GM19452 (cell line): Measurements from ENCODE around the gene HPGDS.
A peak's percentile ranks its signal among the peaks of the same experiment; 100 is the strongest.
"Not testable (repeated sequence)": the region's sequence is repeated elsewhere in the genome, so short reads cannot be mapped to it uniquely, and the experiment has no call there.

ENCODE experiments used
- ATAC-seq: cut with Tn5 transposase; IDR thresholded peaks from one replicate; pipeline ENCODE4 v1.9.1; 2021; ENCODE audit not compliant: unreplicated experiment

Gene HPGDS

DNA sequence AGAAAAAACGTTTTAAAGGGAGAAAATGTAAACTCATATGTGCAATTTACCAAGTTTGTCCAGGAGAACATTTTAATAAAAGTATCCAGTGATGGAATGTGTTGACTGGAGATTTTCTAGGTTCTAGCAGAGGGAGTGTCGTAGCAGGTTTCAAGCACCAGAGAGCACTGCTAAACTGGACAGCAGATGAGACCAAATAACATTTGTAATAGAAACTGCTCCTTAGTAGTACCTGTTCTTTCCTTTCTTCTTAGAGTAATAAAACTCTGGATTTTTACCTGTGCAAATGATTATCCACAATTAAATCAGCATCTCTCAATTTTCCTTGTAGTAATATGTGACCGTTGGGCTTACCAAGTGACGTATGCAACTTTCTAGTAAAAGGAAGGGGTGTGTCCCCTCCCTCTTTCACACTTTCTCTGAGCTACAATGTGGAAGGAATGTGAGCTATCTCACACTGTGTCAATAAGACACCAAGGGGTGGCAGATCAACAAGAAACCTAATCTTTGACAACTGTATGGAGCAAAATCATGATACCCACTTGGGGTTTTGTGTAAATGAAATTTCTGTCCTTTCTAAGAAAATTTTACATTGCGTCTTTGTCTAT lies 9.5 kb downstream of the HPGDS start:
- no peak for ATAC-seq

DNA sequence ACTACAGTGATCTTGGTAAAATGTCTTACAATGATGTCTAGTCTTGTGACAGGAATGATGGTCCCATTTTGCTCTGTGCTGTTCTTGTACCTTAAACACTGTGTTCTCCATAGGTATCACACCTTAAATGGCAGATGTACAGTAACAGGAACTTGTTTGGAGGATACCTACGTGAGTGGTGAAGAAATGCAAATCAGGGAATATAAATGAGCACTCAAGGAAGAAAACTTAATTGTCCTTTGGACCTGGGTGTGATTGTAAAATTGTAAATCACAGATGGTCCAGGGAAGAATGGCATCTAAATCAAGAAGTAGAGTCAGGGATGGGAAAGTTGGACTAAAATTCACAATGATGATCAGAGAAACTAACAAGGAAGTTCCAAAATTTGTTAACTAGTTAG lies 12.7 kb downstream of the HPGDS start:
- ATAC-seq, result no peak

DNA sequence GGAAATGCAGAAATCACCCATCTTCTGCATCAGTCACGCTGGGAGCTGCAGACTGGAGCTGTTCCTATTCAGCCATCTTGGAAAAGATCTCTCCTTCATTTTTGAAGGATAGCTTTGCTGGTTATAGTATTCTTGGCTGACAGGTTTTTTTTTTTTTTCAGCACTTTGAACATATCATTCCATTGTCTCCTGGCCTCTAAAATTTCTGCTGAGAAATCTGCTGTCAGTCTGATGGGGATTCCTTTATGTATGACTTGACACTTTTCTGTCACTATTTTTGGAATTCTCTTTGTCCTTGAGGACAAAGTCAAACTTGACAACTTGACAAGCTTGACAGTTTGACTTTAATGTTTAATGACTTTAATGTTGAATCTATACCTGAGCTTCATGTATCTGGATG lies 16.8 kb downstream of the HPGDS start:
- no peak for ATAC-seq

DNA sequence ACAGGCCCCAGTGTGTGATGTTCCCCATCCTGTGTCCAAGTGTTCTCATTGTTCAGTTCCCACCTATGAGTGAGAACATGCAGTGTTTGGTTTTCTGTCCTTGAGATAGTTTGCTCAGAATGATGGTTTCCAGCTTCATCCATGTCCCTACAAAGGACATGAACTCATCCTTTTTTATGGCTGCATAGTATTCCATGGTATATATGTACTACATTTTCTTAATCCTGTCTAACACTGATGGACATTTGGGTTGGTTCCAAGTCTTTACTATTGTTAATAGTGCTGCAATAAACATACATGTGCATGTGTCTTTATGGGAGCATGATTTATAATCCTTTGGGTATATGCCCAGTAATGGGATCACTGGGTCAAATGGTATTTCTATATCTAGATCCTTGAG lies 22.7 kb downstream of the HPGDS start:
- not testable (repeated sequence) for ATAC-seq

DNA sequence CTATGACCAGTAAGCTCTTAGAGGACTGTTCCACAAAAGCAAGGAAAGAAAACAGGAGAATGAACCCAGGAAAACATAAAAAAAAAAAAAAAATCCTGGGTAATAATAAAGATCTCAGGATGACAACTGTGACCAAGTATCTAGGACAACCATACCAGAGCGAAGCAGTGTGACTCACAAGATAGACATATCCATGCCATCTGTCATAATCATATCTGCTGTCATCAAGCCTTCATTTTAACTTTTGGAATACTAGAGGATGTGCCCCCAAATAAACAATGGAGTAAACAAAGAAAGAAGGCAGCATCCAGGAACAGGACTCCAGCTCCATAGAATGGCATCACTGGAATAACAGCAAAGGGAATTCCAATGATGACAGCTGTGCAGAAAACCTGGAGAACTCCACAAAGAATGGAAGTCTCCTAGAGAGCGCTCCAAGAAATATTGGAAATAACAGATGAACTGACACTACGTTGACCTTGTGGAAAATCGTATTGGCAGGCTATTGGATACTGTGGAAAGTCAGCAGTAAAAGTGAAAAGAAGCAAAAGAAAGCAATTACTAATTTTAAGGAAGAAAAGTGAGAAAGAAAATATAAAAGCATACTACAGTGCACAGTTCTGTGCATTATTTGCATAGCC lies 35.3 kb downstream of the HPGDS start:
- ATAC-seq, result no peak

DNA sequence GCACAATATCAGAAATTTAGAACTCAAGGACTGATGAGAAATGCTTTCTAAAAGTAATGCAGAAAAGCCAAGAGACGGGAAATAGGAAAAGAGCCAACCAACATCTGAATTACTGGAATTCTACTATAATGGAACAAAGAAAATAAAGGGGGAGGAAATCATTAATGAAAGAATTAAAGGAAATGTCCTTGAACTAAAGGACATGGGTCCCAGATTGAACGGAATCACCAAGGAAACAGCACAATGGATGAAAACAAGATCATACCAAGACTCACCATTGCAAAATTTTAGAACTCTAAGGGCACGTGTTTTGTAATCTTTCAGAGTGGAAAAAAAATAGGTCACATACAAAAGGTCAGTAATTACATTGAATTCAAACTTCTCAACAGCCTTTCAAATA lies 35.9 kb downstream of the HPGDS start:
- no peak for ATAC-seq

DNA sequence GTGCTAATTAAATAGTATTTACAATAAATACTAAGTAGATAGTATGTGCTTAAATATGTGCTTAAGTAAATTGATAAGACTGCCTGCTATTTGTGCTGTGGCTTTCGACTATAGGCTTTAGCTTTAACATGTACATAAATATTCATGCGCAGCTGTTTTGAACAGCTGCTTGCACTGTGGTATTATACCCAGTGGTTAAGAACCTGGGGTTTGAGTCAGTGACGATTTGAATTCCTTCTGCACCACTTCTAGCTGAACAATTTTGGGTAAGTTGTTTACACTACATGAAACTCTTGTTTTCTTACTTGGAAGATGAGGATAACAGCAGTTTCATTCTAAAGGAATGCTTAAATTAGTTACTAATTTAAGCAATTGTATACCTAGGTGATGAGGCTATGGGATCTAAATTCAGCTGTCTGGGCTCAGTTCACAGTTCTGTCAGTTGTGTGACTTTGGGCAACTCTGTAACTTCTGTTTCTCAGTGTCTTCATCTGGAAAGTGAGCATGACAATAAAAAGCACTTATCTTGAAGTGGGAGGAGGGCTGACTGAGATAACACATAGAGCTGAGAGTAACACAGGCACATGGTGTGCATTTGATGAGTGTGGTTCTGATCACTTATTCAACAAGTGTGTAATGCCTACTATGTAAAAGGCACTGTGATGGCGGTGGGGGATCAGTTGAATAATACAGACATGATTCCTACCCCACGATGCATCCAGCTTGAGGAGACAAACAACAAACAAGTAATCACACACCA lies 37.0 kb downstream of the HPGDS start:
- ATAC-seq, result no peak

DNA sequence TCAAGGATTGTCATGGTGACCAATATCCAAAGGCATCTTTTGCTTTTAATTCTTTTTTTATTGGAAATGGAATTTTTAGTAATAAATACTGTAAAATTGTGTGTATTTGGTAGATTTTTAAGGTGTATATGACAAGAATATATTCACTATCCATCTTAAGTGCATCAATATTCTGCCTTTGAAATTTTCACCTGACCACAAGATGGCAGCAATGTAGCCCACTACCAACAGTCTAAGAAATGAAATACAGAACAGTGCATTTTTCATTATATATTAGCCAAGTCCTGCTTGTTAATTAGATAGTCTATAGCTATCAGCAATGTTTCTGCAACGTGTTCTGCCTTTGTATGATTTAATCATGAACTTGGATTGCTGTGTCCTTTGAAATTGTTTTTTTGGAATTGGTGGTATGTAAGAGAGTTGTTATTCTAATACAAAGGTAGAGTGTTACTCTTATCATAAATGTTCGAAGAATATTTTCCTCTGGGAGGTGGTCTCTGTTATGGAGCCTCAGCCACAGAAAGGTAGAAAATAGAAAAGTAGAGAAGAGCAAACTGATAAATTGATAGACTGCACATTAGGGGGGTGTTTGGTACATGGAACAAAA lies 38.2 kb downstream of the HPGDS start:
- ATAC-seq, result no peak

DNA sequence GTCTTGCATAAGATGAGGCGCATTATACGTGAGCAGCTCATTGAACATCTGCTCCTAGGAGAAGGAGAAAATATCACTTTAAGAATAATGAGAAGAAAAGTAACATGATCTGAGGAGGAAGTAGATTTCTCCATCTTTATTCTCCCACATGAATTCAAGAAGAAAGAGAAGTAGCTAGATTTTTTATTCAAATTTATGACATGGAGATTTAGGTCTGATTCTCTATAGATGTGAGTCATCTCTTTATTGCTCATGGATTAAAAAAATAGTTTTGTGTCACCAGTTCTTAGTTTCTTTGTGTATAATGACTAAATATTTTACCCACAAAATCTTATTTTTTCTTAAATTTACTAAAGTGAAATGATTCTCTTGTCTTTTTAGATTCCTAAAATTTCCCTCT lies 40.4 kb downstream of the HPGDS start:
- ATAC-seq, result no peak

DNA sequence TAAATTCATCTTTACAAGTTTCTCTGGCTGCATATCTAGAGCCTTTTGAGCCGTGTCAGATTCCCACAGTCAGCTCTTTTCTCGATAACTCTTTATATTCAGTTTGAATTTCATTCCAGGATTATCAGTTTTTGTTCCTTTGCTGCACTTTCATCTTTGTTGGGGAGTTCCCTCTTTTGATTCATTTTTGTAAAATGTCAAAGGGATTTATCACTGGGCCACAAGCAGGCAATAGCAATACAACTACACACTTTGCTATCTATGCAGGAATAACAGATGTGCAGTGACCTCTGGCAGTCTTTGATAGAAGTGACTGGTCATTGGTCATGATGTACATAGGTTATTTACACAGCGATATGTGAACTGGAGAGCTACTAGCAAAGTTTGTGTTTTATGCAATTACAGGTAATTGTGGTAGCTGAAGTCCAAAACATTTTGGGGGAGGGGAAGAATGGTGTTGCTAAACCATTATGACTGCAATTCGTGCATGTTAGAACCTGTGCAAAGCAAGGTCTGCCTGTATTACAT lies 43.8 kb downstream of the HPGDS start:
- ATAC-seq, result no peak

DNA sequence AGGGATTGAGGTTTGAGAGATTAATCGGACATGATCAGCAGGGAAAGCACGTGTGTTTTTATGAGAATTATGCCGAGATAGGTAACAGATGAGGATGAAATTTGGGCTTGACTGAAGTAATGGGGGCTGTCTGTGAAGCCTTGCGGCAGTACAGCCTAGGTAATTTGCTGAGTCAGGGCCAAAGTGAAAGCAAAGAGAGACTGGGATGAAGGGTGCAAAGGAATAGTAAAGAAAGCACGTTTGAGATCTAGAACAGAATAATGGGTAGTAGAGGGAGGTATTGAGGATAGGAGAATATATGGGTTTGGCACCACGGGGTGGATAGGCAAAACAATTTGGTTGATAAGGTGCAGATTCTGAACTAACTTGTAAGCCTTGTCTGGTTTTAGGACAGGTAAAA lies 47.2 kb downstream of the HPGDS start:
- ATAC-seq, result not testable (repeated sequence)

DNA sequence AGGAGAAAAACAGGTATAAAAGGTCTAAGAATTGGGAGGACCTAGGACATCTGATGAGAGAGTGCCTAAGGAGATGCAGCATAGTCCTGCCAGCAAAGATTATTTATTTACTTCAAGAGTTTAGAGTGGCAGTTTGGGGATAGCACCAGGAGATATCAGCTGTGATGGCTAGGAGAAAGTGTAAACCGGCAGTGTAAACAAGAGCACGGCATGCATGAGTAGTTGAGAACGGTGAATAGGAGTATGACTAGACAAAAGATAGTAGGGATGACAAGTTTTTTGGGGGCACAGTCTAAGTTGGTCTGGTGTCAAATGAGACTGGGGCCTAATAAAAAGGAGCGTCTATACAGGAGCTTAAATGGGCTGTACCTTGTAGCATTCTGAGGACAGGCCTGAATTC lies 48.7 kb downstream of the HPGDS start:
- ATAC-seq, result not testable (repeated sequence)

DNA sequence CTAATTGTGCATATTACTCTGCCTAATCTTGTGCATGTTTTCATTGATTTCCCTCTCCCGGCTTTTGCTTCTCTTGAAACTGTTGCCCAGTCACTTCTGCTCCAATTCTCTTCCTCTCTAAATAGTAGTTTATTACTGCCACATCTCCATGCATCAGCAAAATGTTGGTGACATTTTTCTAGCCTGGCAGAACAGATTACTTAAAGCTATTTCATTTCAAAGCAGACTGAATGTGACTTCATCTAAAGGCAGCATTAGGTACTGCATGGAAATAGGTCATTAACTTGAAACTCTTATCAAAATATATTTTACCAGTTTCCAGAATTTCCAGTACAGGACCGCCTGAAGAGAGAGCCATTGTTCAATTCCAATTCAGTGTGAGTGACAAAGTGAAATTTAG lies 52.4 kb downstream of the HPGDS start:
- ATAC-seq, result no peak

DNA sequence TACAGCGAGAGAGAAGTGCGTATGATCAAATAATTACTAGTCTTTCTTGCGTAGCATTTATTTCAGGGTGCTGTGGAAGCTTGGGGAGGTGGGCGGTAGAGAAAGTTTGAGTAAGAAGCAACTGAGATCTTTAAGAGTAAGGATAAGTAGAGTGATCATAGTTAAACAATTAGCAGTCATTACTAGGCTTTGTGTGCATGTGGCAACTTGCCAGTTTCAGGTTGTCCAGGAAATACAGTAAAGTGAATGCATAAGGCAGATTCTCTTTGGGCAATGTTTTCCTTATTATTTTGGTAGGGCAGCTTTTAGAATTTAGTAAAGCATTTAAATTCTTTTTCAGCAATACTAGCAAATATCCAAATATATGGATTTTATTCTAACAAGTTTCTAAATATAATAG lies 57.0 kb downstream of the HPGDS start:
- no peak for ATAC-seq

DNA sequence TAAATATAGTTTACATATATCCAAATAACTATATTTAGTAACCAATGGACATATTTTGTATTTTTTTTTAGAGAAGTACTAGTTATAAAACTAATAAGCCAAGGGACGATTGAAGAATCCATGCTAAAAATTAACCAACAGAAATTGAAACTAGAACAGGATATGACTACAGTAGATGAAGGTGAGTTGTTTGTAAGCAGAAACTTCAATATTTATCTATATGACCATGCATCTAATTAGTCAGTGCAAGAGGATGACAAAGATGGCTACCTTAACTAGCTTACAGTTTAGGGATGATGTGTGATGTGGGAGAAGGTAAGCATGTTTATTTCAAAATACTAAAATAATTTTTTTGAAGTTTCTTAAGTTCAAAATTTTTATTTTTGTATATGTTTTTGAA lies 57.7 kb downstream of the HPGDS start:
- ATAC-seq, result peak; percentile 74

DNA sequence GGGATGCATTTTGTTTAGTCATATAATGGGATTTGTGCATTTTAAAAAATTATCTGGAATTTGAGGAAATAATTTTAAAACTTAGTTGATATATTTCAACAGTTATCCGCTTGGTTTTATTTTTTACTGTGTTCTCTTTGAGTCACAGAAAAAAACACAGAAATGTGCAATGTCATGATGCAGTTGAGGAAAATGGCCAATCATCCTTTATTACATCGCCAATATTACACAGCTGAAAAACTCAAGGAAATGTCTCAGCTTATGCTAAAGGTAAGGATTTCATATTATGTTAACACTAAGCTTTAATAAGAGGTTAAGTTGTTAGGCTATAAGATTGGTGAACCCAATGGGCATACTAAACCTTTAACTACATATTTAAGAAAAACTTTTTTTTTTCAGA lies 63.9 kb downstream of the HPGDS start:
- no peak for ATAC-seq

DNA sequence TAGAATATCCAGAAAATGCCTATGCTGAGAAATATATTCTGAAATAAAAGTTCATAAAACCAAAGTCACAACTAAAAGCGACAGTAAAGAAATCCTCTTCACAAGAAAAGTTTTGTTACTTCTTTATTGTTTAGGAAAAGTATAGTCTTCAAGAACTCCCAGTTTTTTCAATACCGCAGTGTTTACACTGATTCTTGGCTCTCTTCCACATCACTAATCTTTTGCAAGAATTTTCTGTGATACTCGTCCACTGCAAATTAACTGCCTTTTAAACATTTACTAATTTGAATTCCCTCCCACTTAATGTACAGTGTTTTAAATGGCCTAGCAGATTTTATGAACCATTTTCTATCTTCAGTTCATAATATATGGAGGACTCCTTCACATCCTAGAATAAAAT lies 65.1 kb downstream of the HPGDS start:
- ATAC-seq, result no peak

DNA sequence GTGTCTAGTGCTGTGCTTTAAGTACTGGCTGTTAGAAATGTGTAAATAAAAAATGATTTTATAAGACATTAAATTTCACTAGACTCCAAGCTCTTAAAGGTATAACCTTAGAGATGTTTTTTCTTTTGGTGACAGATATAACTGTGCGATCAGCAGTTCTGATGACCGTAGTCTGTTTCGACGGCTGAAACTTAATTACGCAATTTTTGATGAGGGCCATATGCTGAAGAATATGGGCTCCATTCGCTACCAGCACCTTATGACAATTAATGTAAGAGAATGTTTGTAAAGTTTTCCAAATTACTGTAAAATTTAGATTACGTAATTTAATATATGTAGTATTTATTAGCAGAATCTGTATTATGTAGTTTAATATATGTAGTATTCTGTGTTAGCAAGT lies 66.4 kb downstream of the HPGDS start:
- ATAC-seq, result no peak

DNA sequence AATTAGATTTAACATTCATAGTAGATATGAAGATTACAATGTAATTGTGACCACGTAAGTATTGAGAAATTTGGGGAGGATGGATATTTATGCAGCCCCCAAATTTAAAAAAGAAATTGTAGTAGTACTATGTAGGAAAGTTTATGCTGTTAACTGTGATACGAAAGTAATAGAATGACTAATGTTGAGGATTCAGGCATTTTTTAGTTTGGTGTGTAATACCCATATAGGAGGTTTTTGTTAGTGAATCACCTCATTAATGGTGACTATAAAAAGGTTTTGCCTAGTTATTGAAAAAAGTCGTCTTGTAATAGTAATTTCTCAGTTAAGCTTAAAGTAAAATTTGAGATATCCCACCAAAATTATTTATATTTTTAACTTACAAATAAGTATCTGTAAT lies 67.7 kb downstream of the HPGDS start:
- no peak for ATAC-seq

DNA sequence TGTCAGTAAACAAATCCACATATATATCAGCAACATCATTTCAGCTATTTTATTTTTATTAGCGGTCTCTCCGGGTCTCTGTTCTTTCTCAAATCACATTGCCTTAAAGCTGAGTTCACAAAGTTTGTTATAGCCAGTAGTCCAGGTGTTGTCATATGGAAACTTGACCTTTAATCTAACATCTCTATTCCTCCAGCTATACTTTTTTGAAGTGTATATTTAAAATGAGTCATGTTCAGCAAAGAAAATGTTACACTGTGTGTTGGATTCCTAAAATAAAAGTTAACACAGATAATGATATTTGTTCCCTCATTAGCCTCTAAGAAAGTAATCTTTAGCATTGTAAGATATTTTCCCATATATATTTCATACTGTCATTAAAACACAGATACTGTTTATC lies 71.4 kb downstream of the HPGDS start:
- no peak for ATAC-seq

DNA sequence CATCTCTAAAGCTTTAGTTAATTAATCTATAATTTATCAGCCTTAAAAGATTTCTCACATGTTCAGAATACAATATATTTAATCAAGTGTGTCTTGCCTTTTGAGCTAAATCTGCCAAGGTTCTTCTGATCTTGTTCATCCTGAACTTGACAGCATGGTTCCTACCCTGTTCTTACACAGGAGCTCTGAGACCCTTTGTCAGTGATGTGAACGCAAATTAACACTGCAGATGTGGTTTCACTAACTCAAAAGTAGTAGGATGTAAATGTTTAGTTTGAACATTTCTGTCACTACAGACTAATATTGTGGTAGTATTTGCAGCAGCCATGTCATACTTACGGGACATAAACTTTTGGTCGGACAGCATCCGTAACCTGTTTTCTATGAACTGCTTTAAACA lies 75.6 kb downstream of the HPGDS start:
- ATAC-seq, result no peak
